ENCODE results near the gene SS18. TPM values are rescaled to one million over a fixed set of nuclear protein-coding genes. Genes with fewer than 3 reads are reported as not detected.
A peak's percentile ranks its signal among the peaks of the same experiment; 100 is the strongest.

The SS18 gene
- total and polyA plus RNA-seq, 2 of the 13 experiments (the other 11 are each of a cell fraction or from before 2014, with no cell fraction given) = 49.2 to 82.7 TPM

- TF ChIP-seq ZNF333 (CRISPR knock-in tag; IDR thresholded peaks at IDR 0.05; ENCODE audit: borderline replicate concordance) = no peak
- no peak for TF ChIP-seq SNAPC2 (CRISPR knock-in tag; IDR thresholded peaks at IDR 0.05)
- TF ChIP-seq ZFYVE20 (CRISPR knock-in tag; IDR thresholded peaks at IDR 0.05; ENCODE audit: borderline replicate concordance, low read depth) = no peak
- TF ChIP-seq ZNF337 (CRISPR knock-in tag; IDR thresholded peaks at IDR 0.05; ENCODE audit: borderline replicate concordance, low read depth) = no peak
- no peak for TF ChIP-seq JUND (CRISPR knock-in tag; IDR thresholded peaks at IDR 0.05)
- TF ChIP-seq ZNF563 (CRISPR knock-in tag; IDR thresholded peaks at IDR 0.05) = no peak
- no peak for TF ChIP-seq ZNF230 (CRISPR knock-in tag; IDR thresholded peaks at IDR 0.05)
- no peak for TF ChIP-seq ZNF619 (CRISPR knock-in tag; IDR thresholded peaks at IDR 0.05)
- TF ChIP-seq ZNF777 (CRISPR knock-in tag; IDR thresholded peaks at IDR 0.05) = no peak
- TF ChIP-seq RBAK (CRISPR knock-in tag; IDR thresholded peaks at IDR 0.05) = no peak
- no peak for TF ChIP-seq PHB2 (IDR thresholded peaks at IDR 0.05; ENCODE audit: partially characterized antibody)
- peak; percentile 42; the same call in 1 of the 2 replicates for TF ChIP-seq HNF1B (CRISPR knock-in tag; IDR thresholded peaks at IDR 0.05)
- TF ChIP-seq E2F1 (CRISPR knock-in tag; IDR thresholded peaks at IDR 0.05) = no peak
- no peak for TF ChIP-seq TRIM22 (IDR thresholded peaks at IDR 0.05)
- no peak for TF ChIP-seq ZNF142 (CRISPR knock-in tag; IDR thresholded peaks at IDR 0.05)
- TF ChIP-seq ARID2 (CRISPR knock-in tag; IDR thresholded peaks at IDR 0.05; ENCODE audit: borderline replicate concordance) = no peak
- no peak for TF ChIP-seq CTCF (CRISPR knock-in tag; IDR thresholded peaks at IDR 0.05)
- TF ChIP-seq SRSF9 (IDR thresholded peaks at IDR 0.05; ENCODE audit: borderline replicate concordance, insufficient read depth, low read depth, low read length, poor library complexity, severe bottlenecking) = no peak
Measured at GRCh38 chr18:26091047-26091630, 726 bp upstream of the SS18 start (continued).

Measured in HepG2 (cell line).